ENCODE results near the gene PLPPR5. TPM values are rescaled to one million over a fixed set of nuclear protein-coding genes. Genes with fewer than 3 reads are reported as not detected.

PLPPR5 gene
- total RNA-seq, 1 donor from 2014 or later, result 2.0 TPM

- Mint-ChIP-seq H3K27me3 (ENCODE audit: unreplicated experiment) (peaks cover 6% of the 10 kb centered on the region), H3K4me1 (ENCODE audit: low read depth, unreplicated experiment) (peaks cover 3% of the 10 kb centered on the region), H3K36me3 (ENCODE audit: unreplicated experiment) (no peaks in the 10 kb centered on the region), H3K4me3 (ENCODE audit: unreplicated experiment) (peak overlapping the region; percentile 81), H3K27ac (ENCODE audit: unreplicated experiment) (no peak overlapping the region), H3K9me3 (ENCODE audit: unreplicated experiment) (no peaks in the 10 kb centered on the region)
- no peak for TF ChIP-seq CTCF (IDR thresholded peaks at IDR 0.05; ENCODE audit: partially characterized antibody, unreplicated experiment)
- DNase-seq, result no peak
These were observed 944 bp downstream of the PLPPR5 start for GRCh38 chr1:99003581-99004253.

- H3K36me3 Mint-ChIP-seq (ENCODE audit: unreplicated experiment), result no peaks in the 10 kb centered on the region
- H3K4me1 Mint-ChIP-seq (ENCODE audit: low read depth, unreplicated experiment), result no peaks in the 10 kb centered on the region
- no peaks in the 10 kb centered on the region for H3K9me3 Mint-ChIP-seq (ENCODE audit: unreplicated experiment)
- TF ChIP-seq CTCF (IDR thresholded peaks at IDR 0.05; ENCODE audit: partially characterized antibody, unreplicated experiment), result no peak
- no peak overlapping the region for H3K27ac Mint-ChIP-seq (ENCODE audit: unreplicated experiment)
- no peak for DNase-seq
- no peaks in the 10 kb centered on the region for H3K27me3 Mint-ChIP-seq (ENCODE audit: unreplicated experiment)
- no peak overlapping the region for H3K4me3 Mint-ChIP-seq (ENCODE audit: unreplicated experiment)
These were observed 11.8 kb downstream of the PLPPR5 start for GRCh38 chr1:98992844-98993243.

- H3K27ac Mint-ChIP-seq (ENCODE audit: unreplicated experiment), result no peak overlapping the region
- H3K4me1 Mint-ChIP-seq (ENCODE audit: low read depth, unreplicated experiment), result no peaks in the 10 kb centered on the region
- no peaks in the 10 kb centered on the region for H3K27me3 Mint-ChIP-seq (ENCODE audit: unreplicated experiment)
- H3K4me3 Mint-ChIP-seq (ENCODE audit: unreplicated experiment), result no peak overlapping the region
- no peaks in the 10 kb centered on the region for H3K9me3 Mint-ChIP-seq (ENCODE audit: unreplicated experiment)
- TF ChIP-seq CTCF (IDR thresholded peaks at IDR 0.05; ENCODE audit: partially characterized antibody, unreplicated experiment), result peak; percentile 50
- no peaks in the 10 kb centered on the region for H3K36me3 Mint-ChIP-seq (ENCODE audit: unreplicated experiment)
- DNase-seq, result no peak
These were observed 13.3 kb downstream of the PLPPR5 start for GRCh38 chr1:98991127-98992012.

- Mint-ChIP-seq H3K27me3 (ENCODE audit: unreplicated experiment) (no peaks in the 10 kb centered on the region), H3K4me1 (ENCODE audit: low read depth, unreplicated experiment) (no peaks in the 10 kb centered on the region)
- no peak for TF ChIP-seq CTCF (IDR thresholded peaks at IDR 0.05; ENCODE audit: partially characterized antibody, unreplicated experiment)
These were observed 15.1 kb downstream of the PLPPR5 start for GRCh38 chr1:98989556-98989907.

More at GRCh38 chr1:98989556-98989907, 15.1 kb downstream of the PLPPR5 start:
- H3K9me3 Mint-ChIP-seq (ENCODE audit: unreplicated experiment), result no peaks in the 10 kb centered on the region
- no peak overlapping the region for H3K27ac Mint-ChIP-seq (ENCODE audit: unreplicated experiment)
- no peak for DNase-seq
- H3K4me3 Mint-ChIP-seq (ENCODE audit: unreplicated experiment), result no peak overlapping the region
- no peaks in the 10 kb centered on the region for H3K36me3 Mint-ChIP-seq (ENCODE audit: unreplicated experiment)
